GM12892 (cell line): ENCODE measurements around the gene GYG1. TPM values are rescaled to one million over a fixed set of nuclear protein-coding genes. Genes with fewer than 3 reads are reported as not detected.

Experiments used
- DNase-seq: peaks from one replicate; pipeline ENCODE4 v3.0.0; 2011; ENCODE audit not compliant: insufficient read length
- FAIRE-seq: peaks from 2 replicates; lab custom pipeline; 2011; peaks lifted over from hg19 to GRCh38; lab: Jason Lieb, UNC
- POLR2A ChIP-seq: IDR thresholded peaks from 2 replicates; pipeline ENCODE4 v1.6.1; 2011; ENCODE audit warnings: low read depth, low read length, control low read depth
- POLR2AphosphoS5 ChIP-seq: IDR thresholded peaks from 2 replicates; pipeline ENCODE4 v1.6.1; 2011; ENCODE audit warnings: low read depth, low read length, control low read depth
- TAF1 ChIP-seq: IDR thresholded peaks from 2 replicates; pipeline ENCODE4 v1.6.1; 2011; ENCODE audit warnings: low read depth, mild to moderate bottlenecking, control low read depth, low read length, borderline replicate concordance
- polyA plus RNA-seq: library from polyadenylated mRNA; unstranded; fragments of >200 nt; gene quantifications from one replicate; pipeline ENCODE4 v1.2.1, GENCODE V29; 2012; ENCODE audit warnings: missing spikeins, inconsistent platforms; ENCODE audit not compliant: missing spikeins

GYG1 gene
- 10.7 TPM for polyA plus RNA-seq

- FAIRE-seq: peak; percentile 48
These were observed at the start of gene GYG1 for GRCh38 chr3:148991219-148992026. Gene GYG1, plus strand, starts transcription at chr3:148991540. Its CDS starts 101 bp downstream, at chr3:148991641.

GRCh38 chr3:148943506-148944205 lies 47.7 kb upstream of the GYG1 start:
- TF ChIP-seq POLR2A: no peak
- no peak for TF ChIP-seq TAF1
- no peak for TF ChIP-seq POLR2AphosphoS5
- DNase-seq (peak; percentile 23), FAIRE-seq (peak; percentile 90)

More at GRCh38 chr3:148991219-148992026, at the start of gene GYG1:
- TF ChIP-seq POLR2AphosphoS5 (peak; percentile 78), POLR2A (peak; percentile 87; the same call in 1 of the 2 replicates), TAF1 (no peak)
- DNase-seq: peak; percentile 70

GRCh38 chr3:148945116-148945515 lies 46.2 kb upstream of the GYG1 start:
- no peak for DNase-seq
- no peak for TF ChIP-seq TAF1
- TF ChIP-seq POLR2A: no peak
- no peak for TF ChIP-seq POLR2AphosphoS5
- FAIRE-seq: no peak

- TF ChIP-seq TAF1 (no peak), POLR2A (no peak), POLR2AphosphoS5 (no peak)
- DNase-seq (no peak), FAIRE-seq (no peak)
These were observed 42.3 kb upstream of the GYG1 start for GRCh38 chr3:148948913-148949657.

GRCh38 chr3:148950806-148951205 lies 40.5 kb upstream of the GYG1 start:
- DNase-seq: no peak
- no peak for FAIRE-seq
- no peak for TF ChIP-seq POLR2A
- TF ChIP-seq POLR2AphosphoS5: no peak
- TF ChIP-seq TAF1: no peak

GRCh38 chr3:148951599-148952361 lies 39.6 kb upstream of the GYG1 start:
- no peak for FAIRE-seq
- no peak for TF ChIP-seq POLR2A
- TF ChIP-seq POLR2AphosphoS5: no peak
- no peak for TF ChIP-seq TAF1

GRCh38 chr3:148953094-148953493 lies 38.2 kb upstream of the GYG1 start:
- TF ChIP-seq POLR2AphosphoS5 (no peak), TAF1 (no peak), POLR2A (no peak)
- DNase-seq: no peak
- FAIRE-seq: no peak

More at GRCh38 chr3:148951599-148952361, 39.6 kb upstream of the GYG1 start:
- no peak for DNase-seq

- no peak for TF ChIP-seq POLR2A
- no peak for TF ChIP-seq POLR2AphosphoS5
- no peak for TF ChIP-seq TAF1
- FAIRE-seq: no peak
These were observed 36.4 kb upstream of the GYG1 start for GRCh38 chr3:148954981-148955380.

GRCh38 chr3:148955544-148956346 lies 35.6 kb upstream of the GYG1 start:
- FAIRE-seq: no peak

More at GRCh38 chr3:148954981-148955380, 36.4 kb upstream of the GYG1 start:
- no peak for DNase-seq

GRCh38 chr3:148957586-148957985 lies 33.8 kb upstream of the GYG1 start:
- DNase-seq (no peak), FAIRE-seq (no peak)
- TF ChIP-seq POLR2AphosphoS5: no peak
- no peak for TF ChIP-seq TAF1
- TF ChIP-seq POLR2A: no peak

More at GRCh38 chr3:148955544-148956346, 35.6 kb upstream of the GYG1 start:
- TF ChIP-seq POLR2AphosphoS5 (no peak), POLR2A (no peak), TAF1 (no peak)
- no peak for DNase-seq
